Measurements from ENCODE around the gene RAD51C. TPM values are rescaled to one million over a fixed set of nuclear protein-coding genes. Genes with fewer than 3 reads are reported as not detected.

RAD51C gene
- total RNA-seq, 1 donor from 2014 or later, result 9.4 TPM

- DNase-seq (ENCODE audit: low read depth) (no peak), FAIRE-seq (no peak)
- Mint-ChIP-seq H3K36me3 (ENCODE audit: low read depth, unreplicated experiment) (no peaks in the 10 kb centered on the region), H3K4me3 (ENCODE audit: unreplicated experiment) (no peak overlapping the region), H3K27me3 (ENCODE audit: low read depth, unreplicated experiment) (peaks cover 7% of the 10 kb centered on the region), H3K4me1 (ENCODE audit: low read depth, unreplicated experiment) (peaks cover 2% of the 10 kb centered on the region), H3K27ac (ENCODE audit: unreplicated experiment) (no peak overlapping the region), H3K9me3 (ENCODE audit: unreplicated experiment) (no peaks in the 10 kb centered on the region)
- H4K20me1 ChIP-seq (ENCODE audit: insufficient read depth, low read length), result no peaks in the 10 kb centered on the region
- no peaks in the 10 kb centered on the region for H3K79me2 ChIP-seq (ENCODE audit: insufficient read depth, low read length)
- no peak overlapping the region for H3K4me3 ChIP-seq (ENCODE audit: insufficient read depth, low read depth, low read length)
- H3K4me2 ChIP-seq (ENCODE audit: low read length), result no peak overlapping the region
- no peak for TF ChIP-seq CTCF (IDR thresholded peaks at IDR 0.05; ENCODE audit: insufficient read depth, low read depth, low read length)
- TF ChIP-seq EZH2 (IDR thresholded peaks at IDR 0.05; ENCODE audit: insufficient read depth, low read length), result no peak
- no peaks in the 10 kb centered on the region for H3K9me3 ChIP-seq (ENCODE audit: insufficient read depth, low read depth, low read length)
- no peak overlapping the region for H3K27ac ChIP-seq (ENCODE audit: low read depth, low read length)
- no peak overlapping the region for H3K9ac ChIP-seq (ENCODE audit: low read length)
- no peak overlapping the region for H2AFZ ChIP-seq (ENCODE audit: low read depth, low read length)
- H3K27me3 ChIP-seq (ENCODE audit: insufficient read depth, low read length), result peaks cover 10% of the 10 kb centered on the region
- H3K36me3 ChIP-seq (ENCODE audit: insufficient read depth, low read length), result no peaks in the 10 kb centered on the region
- H3K4me1 ChIP-seq (ENCODE audit: insufficient read depth, low read length), result no peaks in the 10 kb centered on the region
These were observed 60.6 kb downstream of the RAD51C start for GRCh38 chr17:58753026-58753425.

DNA sequence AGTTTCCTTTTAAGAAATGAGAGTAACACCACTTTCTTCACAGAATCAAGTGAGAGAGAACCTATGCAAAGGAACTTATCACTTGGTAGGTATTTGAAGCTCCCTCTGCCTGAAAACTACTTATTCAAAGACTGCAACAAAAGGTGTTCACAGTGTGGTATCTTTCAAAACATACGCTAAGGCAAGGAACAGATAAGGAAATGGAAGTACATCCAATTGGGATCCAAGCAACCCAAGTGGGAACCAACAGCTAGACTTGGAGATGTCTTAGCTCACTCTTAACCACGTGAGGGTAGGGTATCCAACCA, 62.8 kb downstream of the RAD51C start:
- Histone ChIP-seq H3K27ac (ENCODE audit: low read depth, low read length) (no peak overlapping the region), H3K4me1 (ENCODE audit: insufficient read depth, low read length) (no peaks in the 10 kb centered on the region), H3K36me3 (ENCODE audit: insufficient read depth, low read length) (no peaks in the 10 kb centered on the region), H3K9ac (ENCODE audit: low read length) (no peak overlapping the region), H3K27me3 (ENCODE audit: insufficient read depth, low read length) (peaks cover 14% of the 10 kb centered on the region), H3K9me3 (ENCODE audit: insufficient read depth, low read depth, low read length) (no peaks in the 10 kb centered on the region), H4K20me1 (ENCODE audit: insufficient read depth, low read length) (no peaks in the 10 kb centered on the region), H3K4me2 (ENCODE audit: low read length) (peak overlapping the region; percentile 95), H3K79me2 (ENCODE audit: insufficient read depth, low read length) (no peaks in the 10 kb centered on the region), H2AFZ (ENCODE audit: low read depth, low read length) (peak overlapping the region; percentile 89), H3K4me3 (ENCODE audit: insufficient read depth, low read depth, low read length) (peak overlapping the region; percentile 70)
- Mint-ChIP-seq H3K36me3 (ENCODE audit: low read depth, unreplicated experiment) (no peaks in the 10 kb centered on the region), H3K4me1 (ENCODE audit: low read depth, unreplicated experiment) (peaks cover 2% of the 10 kb centered on the region), H3K27me3 (ENCODE audit: low read depth, unreplicated experiment) (peaks cover 11% of the 10 kb centered on the region), H3K27ac (ENCODE audit: unreplicated experiment) (no peak overlapping the region), H3K4me3 (ENCODE audit: unreplicated experiment) (peak overlapping the region; percentile 77), H3K9me3 (ENCODE audit: unreplicated experiment) (no peaks in the 10 kb centered on the region)
- no peak for FAIRE-seq
- DNase-seq (ENCODE audit: low read depth), result no peak
- TF ChIP-seq CTCF (IDR thresholded peaks at IDR 0.05; ENCODE audit: insufficient read depth, low read depth, low read length) (no peak), EZH2 (IDR thresholded peaks at IDR 0.05; ENCODE audit: insufficient read depth, low read length) (no peak)

DNA sequence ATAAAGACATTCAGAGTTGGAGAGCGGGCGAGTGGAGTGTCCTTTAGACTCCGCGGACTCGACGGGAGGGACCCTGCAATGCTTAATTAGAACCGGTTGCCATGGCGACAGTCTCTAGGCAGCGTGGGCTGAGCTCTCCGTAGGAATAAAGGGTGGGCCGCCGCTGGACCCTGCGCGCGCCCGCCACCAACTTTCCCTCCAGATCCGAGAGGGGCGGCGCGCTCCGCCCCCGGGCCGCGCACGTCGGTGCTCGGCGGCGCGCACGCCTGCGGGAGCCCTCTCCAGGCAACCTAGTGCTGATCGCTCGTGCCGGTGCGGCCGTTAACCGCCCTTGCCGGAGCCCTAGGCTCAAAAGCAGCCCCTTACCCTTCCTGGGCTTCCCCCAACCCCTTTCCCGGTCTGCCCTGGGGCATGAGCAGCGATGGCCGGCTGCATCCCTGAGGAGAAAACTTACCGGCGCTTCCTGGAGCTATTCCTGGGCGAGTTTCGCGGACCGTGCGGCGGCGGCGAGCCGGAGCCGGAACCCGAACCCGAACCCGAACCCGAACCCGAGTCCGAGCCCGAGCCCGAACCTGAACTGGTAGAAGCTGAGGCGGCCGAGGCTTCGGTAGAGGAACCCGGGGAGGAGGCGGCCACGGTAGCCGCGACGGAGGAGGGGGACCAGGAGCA, 63.3 kb downstream of the RAD51C start, which contains the start of gene PPM1E:
TSS of gene PPM1E (plus strand) at position 278 of the 669 bp plus-strand sequence.
- Histone ChIP-seq H3K4me1 (ENCODE audit: insufficient read depth, low read length) (no peaks in the 10 kb centered on the region), H3K27ac (ENCODE audit: low read depth, low read length) (no peak within 1 kb of the TSS), H3K36me3 (ENCODE audit: insufficient read depth, low read length) (no peaks in the 10 kb centered on the region), H4K20me1 (ENCODE audit: insufficient read depth, low read length) (no peaks in the 10 kb centered on the region), H3K27me3 (ENCODE audit: insufficient read depth, low read length) (peaks cover 17% of the 10 kb centered on the region), H3K9ac (ENCODE audit: low read length) (peak within 1 kb of the TSS; percentile 59), H3K9me3 (ENCODE audit: insufficient read depth, low read depth, low read length) (no peaks in the 10 kb centered on the region), H2AFZ (ENCODE audit: low read depth, low read length) (peak within 1 kb of the TSS; percentile 89), H3K79me2 (ENCODE audit: insufficient read depth, low read length) (no peaks in the 10 kb centered on the region), H3K4me2 (ENCODE audit: low read length) (peak within 1 kb of the TSS; percentile 95), H3K4me3 (ENCODE audit: insufficient read depth, low read depth, low read length) (peak within 1 kb of the TSS; percentile 70)
- TF ChIP-seq EZH2 (IDR thresholded peaks at IDR 0.05; ENCODE audit: insufficient read depth, low read length), result no peak
- no peak for TF ChIP-seq CTCF (IDR thresholded peaks at IDR 0.05; ENCODE audit: insufficient read depth, low read depth, low read length)
- DNase-seq (ENCODE audit: low read depth), result peak; percentile 39
- H3K9me3 Mint-ChIP-seq (ENCODE audit: unreplicated experiment), result no peaks in the 10 kb centered on the region
- peak within 1 kb of the TSS; percentile 96 for H3K4me3 Mint-ChIP-seq (ENCODE audit: unreplicated experiment)
- H3K27me3 Mint-ChIP-seq (ENCODE audit: low read depth, unreplicated experiment), result peaks cover 13% of the 10 kb centered on the region
- FAIRE-seq, result no peak
- peaks cover 2% of the 10 kb centered on the region for H3K4me1 Mint-ChIP-seq (ENCODE audit: low read depth, unreplicated experiment)
- no peaks in the 10 kb centered on the region for H3K36me3 Mint-ChIP-seq (ENCODE audit: low read depth, unreplicated experiment)
- H3K27ac Mint-ChIP-seq (ENCODE audit: unreplicated experiment), result peak within 1 kb of the TSS; percentile 85
